GM21717 (cell line): ENCODE results near the gene CAPN5.
"Not testable (repeated sequence)": the region's sequence is repeated elsewhere in the genome, so short reads cannot be mapped to it uniquely, and the experiment has no call there.

Experiments used
- ATAC-seq: cut with Tn5 transposase; IDR thresholded peaks from one replicate; pipeline ENCODE4 v1.9.1; 2021; ENCODE audit warnings: mild to moderate bottlenecking, moderate library complexity; ENCODE audit not compliant: unreplicated experiment

The CAPN5 gene

GRCh38 chr11:77095551-77096490 is 29.1 kb downstream of the CAPN5 start:
- ATAC-seq = no peak

DNA sequence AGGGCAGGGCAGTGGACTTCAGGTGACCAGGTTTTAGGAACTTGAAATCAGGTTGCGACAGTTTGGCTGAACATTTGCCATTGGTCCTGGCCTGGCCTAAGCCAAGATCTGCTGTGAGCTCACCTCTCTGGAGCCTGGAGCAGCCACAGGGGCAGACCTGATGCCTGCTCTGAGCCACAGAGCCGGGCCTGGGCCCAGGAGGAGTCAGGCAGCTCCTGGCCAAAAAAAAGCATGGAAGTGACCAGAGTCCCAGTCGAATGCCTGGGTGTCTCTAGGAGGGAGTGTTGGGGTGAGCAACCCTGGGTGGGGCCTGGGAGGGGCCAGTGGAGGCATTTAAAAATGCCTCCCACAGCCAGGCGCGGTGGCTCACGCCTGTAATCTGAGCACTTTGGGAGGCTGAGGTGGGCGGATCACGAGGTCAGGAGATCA is 29.8 kb downstream of the CAPN5 start:
- ATAC-seq = no peak

DNA sequence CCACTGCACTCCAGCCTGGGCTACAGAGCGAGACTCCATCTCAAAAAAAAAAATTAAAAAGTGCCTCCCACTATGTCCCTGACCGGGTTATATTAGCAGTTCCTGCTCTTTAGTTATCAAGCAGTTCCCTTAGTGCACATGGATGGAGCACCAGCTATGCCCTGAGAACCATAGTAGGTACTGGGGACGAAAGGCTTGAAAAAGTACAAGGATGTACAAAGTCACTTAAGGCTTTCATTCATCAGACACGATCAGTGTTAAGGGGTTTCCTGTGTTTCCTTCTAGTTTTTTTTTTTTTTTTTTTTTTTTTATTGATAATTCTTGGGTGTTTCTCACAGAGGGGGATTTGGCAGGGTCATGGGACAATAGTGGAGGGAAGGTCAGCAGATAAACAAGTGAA is 30.4 kb downstream of the CAPN5 start:
- ATAC-seq = not testable (repeated sequence)

DNA sequence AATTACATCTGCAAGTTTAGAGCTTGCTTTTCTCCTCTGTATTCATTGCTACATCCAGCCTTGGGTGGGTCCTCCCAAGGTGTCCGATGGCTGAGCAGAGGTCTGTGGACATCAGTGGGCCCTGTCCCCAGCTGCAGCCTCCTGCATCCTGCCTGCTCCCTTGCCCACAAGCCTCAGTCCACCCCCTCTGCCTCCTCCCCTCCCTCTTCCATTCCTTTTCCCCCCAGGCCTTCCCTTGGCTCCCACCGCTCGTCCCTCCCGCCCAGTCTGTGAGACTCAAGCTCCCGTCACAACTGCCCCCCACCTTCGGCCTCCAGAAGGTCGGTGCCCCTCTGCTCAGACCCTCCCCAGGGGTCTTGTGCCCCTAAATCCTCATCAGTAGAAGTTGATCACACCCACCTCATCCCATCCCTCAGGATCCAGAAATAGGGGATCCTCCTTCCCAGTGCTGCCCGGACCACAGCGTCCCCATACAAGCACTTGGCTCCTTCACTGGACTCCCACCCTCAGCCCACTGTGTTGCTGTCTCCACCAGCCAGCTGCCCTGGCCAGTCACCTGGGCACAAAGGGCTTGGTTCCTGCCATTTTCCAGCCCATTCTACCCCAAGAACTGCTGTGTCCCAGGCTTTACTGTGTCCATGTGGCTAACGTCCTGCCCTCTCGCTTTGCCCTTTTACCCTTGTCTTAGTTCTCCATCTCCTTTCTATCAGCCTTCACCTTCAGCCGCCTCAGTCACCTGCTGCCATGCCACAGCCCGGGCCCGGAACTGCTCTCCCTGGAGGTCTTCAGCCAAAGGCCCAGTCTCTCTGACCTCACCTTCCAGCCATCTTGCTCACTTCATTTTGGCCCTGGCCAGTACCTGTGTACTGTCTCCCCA is 33.6 kb downstream of the CAPN5 start:
- ATAC-seq = no peak

DNA sequence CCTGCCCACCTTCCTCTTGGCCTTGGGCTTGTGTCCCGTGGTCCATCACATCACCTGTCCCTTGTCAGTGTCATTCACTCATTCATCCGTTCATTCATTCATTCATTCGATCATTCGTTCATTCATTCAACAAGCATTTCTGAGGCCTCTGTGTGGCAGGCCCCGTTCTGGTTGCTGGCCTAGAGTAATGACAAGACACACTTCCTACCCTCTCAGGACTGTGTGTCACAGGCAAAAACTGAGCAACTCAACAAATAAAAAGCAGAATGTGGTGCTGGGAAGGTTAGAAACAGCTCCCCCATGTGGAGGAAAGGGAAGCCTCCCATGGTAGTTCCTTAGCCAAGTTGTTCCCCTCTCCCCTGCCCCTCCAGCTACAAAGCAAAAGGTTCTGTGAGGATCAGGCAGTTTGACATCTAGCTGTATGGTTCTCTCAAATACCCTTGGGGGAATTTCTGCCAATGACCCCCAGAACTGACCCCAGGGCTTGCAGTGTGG is 34.3 kb downstream of the CAPN5 start:
- ATAC-seq = no peak

DNA sequence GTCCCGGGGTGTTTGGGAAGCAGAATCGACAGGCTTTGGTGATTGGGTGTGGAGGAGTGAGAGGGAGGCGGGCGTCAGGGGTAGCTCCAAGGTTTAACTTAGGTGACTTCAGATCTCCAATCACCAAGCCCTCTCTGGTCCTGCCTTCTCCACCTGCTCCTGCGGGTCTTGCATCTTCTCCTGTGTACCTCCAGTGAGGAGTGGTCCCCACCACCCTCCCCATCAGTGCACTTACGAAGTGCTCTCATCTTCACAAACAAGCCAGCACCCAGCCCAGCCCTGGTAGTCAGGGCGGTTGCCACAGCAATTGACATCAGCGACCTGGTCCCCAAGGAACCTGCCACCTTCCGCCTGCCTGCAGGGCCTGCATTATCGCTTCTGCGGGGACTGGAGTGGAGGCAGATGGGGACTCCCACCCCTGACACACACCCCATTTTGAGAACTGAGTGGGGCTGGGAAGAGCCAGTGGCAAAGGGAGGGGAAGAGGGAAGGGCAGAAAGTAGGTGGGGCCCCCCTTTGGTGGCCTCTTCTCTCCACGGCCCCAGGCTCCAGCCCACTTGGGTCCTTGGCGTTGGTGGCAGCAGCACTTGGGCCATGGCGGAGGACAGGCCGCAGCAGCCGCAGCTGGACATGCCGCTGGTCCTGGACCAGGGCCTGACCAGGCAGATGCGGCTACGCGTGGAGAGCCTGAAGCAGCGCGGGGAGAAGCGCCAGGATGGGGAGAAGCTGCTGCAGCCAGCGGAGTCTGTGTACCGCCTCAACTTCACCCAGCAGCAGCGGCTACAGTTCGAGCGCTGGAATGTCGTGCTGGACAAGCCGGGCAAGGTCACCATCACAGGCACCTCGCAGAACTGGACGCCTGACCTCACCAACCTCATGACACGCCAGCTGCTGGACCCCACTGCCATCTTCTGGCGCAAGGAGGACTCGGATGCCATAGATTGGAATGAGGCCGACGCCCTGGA is 35.8 kb downstream of the CAPN5 start, which contains the start of gene OMP:
Gene OMP, plus strand, starts transcription at position 595 of the 965 bp plus-strand sequence. Its CDS starts 0 bp downstream, at position 595.
- ATAC-seq = no peak

DNA sequence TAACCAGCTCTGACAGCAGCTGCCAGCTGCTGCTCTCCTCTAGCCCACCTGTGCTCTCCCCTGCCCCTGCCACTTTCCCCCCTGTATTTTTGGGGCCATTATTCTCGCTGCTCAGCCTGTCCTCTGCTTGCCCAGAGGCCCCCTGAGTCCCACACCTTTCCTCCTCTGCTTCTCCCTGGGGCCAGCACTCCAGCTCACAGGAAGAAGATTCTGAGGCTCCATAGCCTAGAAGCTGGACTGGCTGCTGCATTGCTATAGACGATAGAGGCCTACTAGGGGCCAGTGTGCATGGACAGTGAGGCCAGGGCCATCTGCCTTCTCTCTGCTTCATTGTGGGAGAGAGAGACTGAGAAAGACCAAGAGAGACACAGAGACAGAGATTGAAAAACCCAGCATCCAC is 36.5 kb downstream of the CAPN5 start:
- ATAC-seq = no peak

GRCh38 chr11:77104727-77105126 is 38.0 kb downstream of the CAPN5 start:
- ATAC-seq = no peak

- no peak for ATAC-seq
Observed at GRCh38 chr11:77106321-77106720, 39.5 kb downstream of the CAPN5 start.

GRCh38 chr11:77106759-77107158 is 40.0 kb downstream of the CAPN5 start:
- no peak for ATAC-seq

- ATAC-seq = no peak
Observed at GRCh38 chr11:77107950-77108349, 41.2 kb downstream of the CAPN5 start.

GRCh38 chr11:77108436-77108835 is 41.7 kb downstream of the CAPN5 start:
- ATAC-seq = no peak

GRCh38 chr11:77109236-77110019 is 42.7 kb downstream of the CAPN5 start:
- no peak for ATAC-seq

GRCh38 chr11:77110836-77111235 is 44.1 kb downstream of the CAPN5 start:
- ATAC-seq = no peak

GRCh38 chr11:77111277-77111676 is 44.5 kb downstream of the CAPN5 start:
- ATAC-seq = no peak

GRCh38 chr11:77111946-77112345 is 45.2 kb downstream of the CAPN5 start:
- no peak for ATAC-seq

GRCh38 chr11:77112641-77113381 is 46.0 kb downstream of the CAPN5 start:
- ATAC-seq = no peak

DNA sequence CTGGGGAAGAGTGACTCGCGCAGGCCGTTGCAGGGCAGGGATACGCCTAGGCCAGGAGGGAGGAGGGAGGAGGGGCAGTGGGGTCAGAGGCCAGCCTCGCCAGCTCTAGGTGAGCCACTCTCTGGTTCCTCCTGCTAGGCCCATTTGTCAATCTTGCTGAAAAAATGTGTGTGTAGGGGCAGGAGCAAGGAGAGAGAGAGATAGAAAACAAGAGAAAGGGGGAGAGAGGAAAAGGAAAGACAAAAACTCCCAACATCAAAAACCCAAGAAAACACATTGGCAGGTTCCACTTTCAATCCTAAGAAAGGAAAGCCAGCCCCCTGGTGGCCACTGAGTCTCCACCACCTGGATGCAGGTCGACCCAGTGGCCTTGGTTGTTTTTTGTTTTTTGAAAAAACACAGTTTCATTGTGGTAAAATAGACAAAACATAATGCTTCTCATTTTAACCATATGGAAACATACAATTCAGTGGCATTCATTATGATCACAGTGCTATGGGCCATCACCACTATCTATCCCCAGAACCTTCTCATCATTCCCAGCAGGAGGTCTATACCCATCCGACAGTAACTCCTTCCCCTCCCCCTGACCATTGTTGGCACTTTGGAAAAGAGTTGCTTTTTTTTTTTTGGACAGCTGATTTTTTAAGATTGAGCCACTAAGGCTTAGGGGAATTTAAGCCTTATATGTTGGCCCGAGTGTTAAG is 46.8 kb downstream of the CAPN5 start:
- no peak for ATAC-seq
